Fibroblast of skin of back (primary cell): ENCODE results near the gene RCC2.

Source experiments
- DNase-seq: peaks from one replicate; pipeline ENCODE4 v3.0.0-alpha.2; 2013

Gene RCC2

GRCh38 chr1:17370618-17371017, 68.9 kb downstream of the RCC2 start:
- no peak for DNase-seq

GRCh38 chr1:17369466-17369865, 70.0 kb downstream of the RCC2 start:
- peak; percentile 18 for DNase-seq

GRCh38 chr1:17365293-17365692, 74.2 kb downstream of the RCC2 start:
- no peak for DNase-seq

GRCh38 chr1:17363771-17364170, 75.7 kb downstream of the RCC2 start:
- no peak for DNase-seq

GRCh38 chr1:17363351-17363750, 76.1 kb downstream of the RCC2 start:
- no peak for DNase-seq

- no peak for DNase-seq
Measured at GRCh38 chr1:17361687-17362086, 77.8 kb downstream of the RCC2 start.

GRCh38 chr1:17360272-17360956, 79.1 kb downstream of the RCC2 start:
- no peak for DNase-seq

- DNase-seq = no peak
Measured at GRCh38 chr1:17359808-17360207, 79.7 kb downstream of the RCC2 start.

- no peak for DNase-seq
Measured at GRCh38 chr1:17359031-17359430, 80.4 kb downstream of the RCC2 start.

GRCh38 chr1:17358557-17358956, 80.9 kb downstream of the RCC2 start:
- DNase-seq = no peak
